ENCODE measurements around the gene PTPN3.

DNA sequence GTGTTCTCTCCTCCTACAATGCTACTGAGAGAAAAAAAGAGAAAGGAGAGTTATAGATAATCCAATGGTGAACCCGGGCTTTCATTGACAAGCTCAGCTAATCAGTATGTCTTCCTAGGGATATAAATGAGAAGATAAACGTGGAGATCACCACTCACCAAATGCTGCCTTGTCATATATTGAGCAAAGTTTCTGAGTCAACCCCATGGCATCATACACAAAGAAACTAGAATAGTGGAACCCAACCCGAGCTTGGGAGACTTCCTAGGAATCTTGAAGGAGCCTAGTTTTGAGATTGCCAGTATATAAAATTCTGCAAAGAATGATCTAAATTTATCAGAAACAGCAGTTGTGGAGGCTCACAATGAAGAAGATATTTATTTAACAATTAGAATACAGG, 47.8 kb downstream of the PTPN3 start:
- TF ChIP-seq ZFP30 (CRISPR knock-in tag; IDR thresholded peaks at IDR 0.05) = no peak
- TF ChIP-seq CSDC2 (CRISPR knock-in tag; IDR thresholded peaks at IDR 0.05) = no peak
- TF ChIP-seq, protein P1, sequence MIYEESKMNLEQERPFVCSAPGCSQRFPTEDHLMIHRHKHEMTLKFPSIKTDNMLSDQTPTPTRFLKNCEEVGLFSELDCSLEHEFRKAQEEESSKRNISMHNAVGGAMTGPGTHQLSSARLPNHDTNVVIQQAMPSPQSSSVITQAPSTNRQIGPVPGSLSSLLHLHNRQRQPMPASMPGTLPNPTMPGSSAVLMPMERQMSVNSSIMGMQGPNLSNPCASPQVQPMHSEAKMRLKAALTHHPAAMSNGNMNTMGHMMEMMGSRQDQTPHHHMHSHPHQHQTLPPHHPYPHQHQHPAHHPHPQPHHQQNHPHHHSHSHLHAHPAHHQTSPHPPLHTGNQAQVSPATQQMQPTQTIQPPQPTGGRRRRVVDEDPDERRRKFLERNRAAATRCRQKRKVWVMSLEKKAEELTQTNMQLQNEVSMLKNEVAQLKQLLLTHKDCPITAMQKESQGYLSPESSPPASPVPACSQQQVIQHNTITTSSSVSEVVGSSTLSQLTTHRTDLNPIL (CRISPR knock-in tag; IDR thresholded peaks at IDR 0.05; ENCODE audit: low read depth) = no peak
- TF ChIP-seq TOX (CRISPR knock-in tag; IDR thresholded peaks at IDR 0.05; ENCODE audit: borderline replicate concordance) = no peak
- TF ChIP-seq PPARA (CRISPR knock-in tag; IDR thresholded peaks at IDR 0.05; ENCODE audit: borderline replicate concordance) = no peak
- no peak for TF ChIP-seq GLIS3 (CRISPR knock-in tag; IDR thresholded peaks at IDR 0.05)
- TF ChIP-seq CSRNP3 (CRISPR knock-in tag; IDR thresholded peaks at IDR 0.05) = no peak
